Kidney capillary endothelial cell (primary cell): ENCODE measurements around the gene LITAFD.
"Not testable (repeated sequence)": the region's sequence is repeated elsewhere in the genome, so short reads cannot be mapped to it uniquely, and the experiment has no call there.

ENCODE experiments used
- DNase-seq: peaks from one replicate; pipeline ENCODE4 v3.0.0-alpha.2; 2018; ENCODE audit warnings: low spot score

The LITAFD gene

GRCh38 chr16:8872967-8873865 is 8.9 kb upstream of the LITAFD start:
- DNase-seq = no peak

- not testable (repeated sequence) for DNase-seq
Observed at GRCh38 chr16:8873866-8874195, 8.3 kb upstream of the LITAFD start.

DNA sequence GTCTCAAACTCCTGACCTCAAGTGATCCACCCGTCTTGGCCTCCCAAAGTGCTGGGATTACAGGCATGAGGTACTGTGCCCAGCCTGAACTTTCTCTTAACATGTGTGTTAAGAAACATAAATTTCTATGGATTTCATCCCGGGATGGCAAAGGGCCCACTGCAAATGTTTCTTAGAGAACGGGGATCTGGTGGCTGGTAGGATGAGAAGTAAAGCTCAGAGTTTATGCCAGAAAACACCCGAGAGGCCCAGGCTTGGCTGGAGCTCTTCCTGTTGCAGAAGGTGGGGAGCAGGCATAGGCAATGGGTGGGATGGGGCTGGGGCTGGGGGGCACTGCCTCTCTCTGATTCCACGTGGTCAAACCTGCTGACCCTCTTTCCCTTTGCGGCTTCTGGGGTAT is 7.8 kb upstream of the LITAFD start:
- no peak for DNase-seq

GRCh38 chr16:8875317-8875716 is 6.8 kb upstream of the LITAFD start:
- DNase-seq = not testable (repeated sequence)

- DNase-seq = no peak
Observed at GRCh38 chr16:8877894-8878522, 4.1 kb upstream of the LITAFD start.

DNA sequence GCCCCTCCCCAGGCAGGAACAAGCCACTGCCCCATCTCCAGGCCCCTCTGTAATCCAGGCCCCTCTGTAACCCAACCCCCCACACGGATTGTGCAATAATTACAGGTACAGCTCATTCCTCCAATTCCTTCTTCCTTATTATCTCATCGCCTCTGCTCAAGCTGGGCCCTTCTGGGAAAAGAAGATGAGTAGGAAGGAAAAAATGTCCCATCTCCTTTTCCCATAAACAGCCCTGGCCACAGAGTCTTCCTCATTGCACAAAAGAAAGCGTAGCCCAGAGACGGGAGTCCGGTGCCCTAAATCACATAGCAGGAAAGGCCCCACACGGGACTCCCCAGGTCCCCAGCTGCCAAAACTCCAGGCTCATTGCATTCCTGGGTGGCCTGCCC is 3.6 kb upstream of the LITAFD start:
- DNase-seq = no peak

- DNase-seq = no peak
Observed at GRCh38 chr16:8880839-8881510, 1.2 kb upstream of the LITAFD start.

DNA sequence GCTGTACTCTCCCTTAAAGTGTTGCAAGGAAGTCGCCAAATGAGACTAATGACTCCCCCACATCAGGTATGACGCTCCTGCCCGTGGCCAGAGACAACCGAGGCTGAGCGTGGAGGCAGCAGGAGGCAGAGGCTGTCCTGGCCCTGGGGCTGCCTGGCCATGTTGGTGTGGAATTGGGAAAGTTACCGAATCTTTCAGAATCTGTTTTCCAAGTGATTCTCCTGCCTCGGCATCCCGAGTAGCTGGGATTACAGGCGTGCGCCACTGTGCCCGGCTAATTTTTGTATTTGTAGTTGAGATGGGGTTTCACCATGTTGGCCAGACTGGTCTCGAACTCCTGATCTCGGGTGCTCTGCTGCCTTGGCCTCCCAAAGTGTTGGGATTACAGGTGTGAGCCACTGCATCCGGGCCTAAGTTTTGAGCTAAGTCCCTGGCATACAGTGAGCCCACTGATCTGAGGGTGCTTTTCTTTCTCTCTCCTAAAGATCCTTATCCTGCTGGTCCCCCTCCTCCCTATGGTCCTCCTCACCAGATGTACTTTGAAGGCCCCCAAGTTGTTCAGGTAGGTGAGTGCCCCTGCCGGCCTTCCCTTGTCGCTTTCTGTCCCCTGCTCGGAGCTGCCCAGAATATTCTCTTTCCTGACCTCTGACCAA is 700 bp downstream of the LITAFD start:
- DNase-seq = no peak

DNA sequence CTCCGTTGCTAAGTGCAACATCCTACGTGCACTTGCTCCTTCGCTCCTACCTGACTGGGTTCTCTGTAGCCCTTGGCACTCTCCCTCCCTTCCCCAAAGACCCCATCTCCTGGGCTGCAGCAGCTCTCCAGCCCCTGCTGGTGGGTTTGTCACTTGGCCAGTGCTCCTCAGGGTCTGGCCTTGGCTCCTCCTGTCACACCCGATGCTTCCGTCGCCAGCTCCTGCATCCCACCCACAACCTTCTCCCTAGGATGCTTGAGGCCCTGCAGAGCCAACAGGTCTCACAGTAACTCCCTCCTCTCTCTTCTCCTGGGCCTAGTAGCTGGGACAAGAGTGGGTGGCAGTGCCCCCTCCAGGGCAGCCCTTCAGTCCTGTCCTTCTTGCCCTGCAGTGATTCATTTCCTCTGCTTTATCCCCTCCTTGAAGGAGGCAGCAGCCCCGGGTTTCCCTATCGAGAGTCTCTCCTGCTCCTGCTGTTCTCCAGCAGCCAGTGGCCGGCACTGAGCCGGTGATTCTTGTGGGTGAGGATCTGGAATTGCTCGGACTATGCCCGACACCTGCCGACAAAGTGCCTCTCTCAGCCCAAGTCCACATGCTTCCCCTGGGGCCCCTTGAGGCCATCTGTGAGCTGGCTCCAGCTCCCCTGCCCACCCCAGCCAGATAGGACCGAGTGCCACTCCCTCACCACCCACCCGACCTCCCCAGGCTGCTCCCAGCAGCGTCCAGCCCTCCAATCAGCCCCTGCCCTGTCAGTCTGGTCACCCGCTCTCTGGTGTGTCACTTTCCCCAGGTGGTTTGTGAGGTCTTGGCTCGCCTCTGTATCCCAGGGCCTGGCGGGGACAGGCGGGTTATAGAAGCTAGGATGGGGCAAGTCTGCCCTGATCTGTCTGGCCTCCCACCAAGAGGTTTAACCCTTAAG is 3.8 kb downstream of the LITAFD start:
- DNase-seq = peak; percentile 48

DNA sequence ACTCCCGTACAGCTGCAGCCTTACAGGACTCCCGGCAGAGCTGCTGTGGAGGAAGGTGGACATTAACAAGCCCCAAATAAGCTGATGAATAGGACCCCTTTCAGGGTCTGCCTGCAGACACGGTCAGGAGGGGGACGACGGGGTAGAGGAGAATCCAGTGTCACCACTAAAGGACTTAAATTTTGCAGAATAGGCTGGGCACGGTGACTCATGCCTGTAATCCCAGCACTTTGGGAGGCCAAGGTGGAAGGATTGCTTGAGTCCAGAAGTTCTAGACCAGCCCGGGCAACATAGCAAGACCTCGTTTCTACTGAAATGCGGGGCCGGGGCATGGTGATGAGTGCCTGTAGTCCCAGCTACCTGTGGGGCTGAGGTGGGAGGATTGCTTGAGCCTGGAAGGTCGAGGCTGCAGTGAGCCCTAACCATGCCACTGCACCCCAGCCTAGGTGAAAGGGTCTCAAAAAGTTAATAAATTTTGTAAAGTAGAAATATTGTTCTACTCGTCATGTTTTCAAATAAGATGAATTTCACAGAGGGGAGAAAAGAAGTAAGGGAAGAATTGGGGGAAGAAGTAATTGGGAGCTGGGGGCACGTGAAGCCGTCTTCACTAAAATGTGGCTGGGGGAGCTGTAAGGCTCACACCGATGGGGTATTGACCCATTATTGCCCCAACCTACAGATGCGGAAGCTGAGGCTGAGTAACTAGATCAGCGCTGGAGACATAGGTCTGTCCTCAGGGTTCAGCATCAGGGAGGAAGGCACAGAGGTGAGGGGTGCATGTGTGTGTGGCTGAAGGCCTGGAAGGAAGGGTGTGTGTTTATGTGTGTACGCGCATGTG is 4.7 kb downstream of the LITAFD start:
- DNase-seq = no peak

GRCh38 chr16:8887431-8887765 is 5.2 kb downstream of the LITAFD start:
- no peak for DNase-seq

DNA sequence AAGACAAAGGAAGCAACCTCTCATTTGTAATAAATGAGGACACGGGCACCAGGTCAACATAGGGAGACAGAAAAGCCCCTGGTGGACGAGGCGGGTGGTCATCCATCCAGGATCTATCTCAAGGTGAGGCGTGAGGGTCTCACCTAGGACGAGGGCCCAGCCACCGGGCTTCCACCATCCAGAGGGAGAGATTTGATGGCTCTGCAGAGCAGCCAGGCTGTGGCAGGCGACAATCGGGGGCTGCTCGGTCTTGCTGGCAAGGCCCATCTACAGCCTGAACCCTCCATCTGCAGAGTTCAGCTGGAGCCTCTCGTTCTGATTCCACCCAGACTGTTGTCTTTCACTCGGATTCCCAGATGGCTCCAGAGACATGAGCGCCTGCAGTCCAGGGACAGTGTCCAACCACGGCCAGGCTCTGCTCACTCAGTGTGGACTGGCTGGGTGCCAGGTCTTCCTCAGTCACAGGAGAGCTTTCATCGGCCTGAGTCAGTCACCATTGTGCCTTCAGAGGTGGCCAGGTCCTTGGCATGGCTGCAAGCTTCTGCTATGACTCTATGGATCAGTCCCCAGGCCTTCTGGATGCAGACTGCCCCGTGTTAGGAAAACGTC is 5.9 kb downstream of the LITAFD start:
- peak; percentile 44 for DNase-seq

DNA sequence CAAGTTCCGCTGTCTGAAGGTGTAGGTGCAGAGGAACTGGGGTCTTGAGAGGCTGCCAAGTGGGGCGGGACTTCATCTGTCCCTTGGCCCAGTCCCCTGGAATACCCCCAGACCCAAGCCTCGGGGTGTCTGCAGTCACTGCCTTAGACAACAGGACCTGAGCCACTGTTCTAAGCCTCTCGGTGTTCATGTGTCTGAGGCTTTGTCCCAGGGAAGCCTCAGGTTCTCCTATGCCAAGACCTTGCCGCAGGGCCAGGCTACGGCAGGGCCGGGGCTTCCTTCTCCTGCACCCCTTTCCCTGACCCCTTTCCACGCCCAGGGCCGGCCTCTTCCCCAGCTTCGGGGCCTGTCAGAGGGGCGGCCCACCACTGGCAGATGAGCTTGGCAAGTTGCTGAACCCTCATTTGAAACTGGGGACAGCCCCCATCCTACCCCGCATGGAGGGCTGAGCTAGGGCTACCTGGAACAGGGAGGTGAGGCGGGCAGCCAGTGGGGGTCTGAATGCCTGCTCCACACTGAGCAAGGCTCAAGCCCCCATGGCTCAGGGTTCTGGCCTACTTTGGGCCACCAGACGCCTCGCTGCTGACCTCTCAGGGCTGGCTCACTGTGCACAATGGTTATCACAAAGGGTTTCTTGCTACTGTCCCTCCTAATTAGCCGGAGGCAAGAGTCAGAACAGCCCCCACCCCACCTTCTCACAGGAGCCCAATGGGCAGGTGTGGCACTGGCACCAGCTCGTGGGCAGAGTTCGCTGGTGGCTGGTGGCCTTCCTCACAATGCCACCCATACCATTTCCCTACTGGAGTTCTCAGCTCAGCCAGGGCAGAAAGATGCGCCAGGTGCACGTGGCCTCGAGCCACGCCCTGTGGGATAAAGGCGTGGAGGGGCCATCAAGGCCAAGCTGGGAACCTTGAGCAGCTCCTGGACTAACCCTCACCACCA is 7.1 kb downstream of the LITAFD start:
- DNase-seq = no peak

DNA sequence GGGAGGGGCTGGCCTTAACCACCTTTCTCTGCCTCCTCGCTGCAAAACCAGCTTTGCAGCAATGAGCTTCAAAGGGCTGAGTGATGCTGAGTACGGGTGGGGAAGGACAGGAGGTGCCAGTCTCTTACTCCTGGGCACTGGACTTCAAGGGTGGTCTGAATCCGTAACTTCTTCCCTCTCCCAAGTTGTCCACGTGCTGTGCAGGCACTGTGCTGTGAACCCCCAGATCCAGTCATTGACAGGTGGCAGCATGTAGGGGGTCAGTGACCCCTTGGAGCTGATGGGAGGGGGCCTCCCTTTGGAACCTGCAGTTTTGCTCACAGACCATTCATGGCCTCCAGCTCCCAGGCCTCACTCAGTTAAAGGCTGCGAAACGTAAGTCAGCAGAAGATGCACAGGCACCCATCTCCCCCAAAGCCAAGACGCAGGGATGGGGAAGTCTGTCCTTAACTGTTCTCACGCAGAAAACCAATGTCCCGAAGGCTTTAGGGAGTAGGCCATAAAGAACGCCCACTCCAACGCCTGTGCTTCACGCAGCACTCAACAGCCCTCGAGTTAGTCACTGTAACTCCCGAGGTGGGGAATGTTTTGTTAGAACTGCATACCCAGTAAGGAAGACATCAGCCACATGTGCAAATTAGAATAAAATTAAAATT is 7.9 kb downstream of the LITAFD start:
- no peak for DNase-seq

- DNase-seq = no peak
Observed at GRCh38 chr16:8890549-8890921, 8.4 kb downstream of the LITAFD start.

GRCh38 chr16:8892101-8892575 is 10.0 kb downstream of the LITAFD start:
- no peak for DNase-seq

- no peak for DNase-seq
Observed at GRCh38 chr16:8893426-8893825, 11.3 kb downstream of the LITAFD start.

- no peak for DNase-seq
Observed at GRCh38 chr16:8893976-8894690, 12.0 kb downstream of the LITAFD start.
